ES-I3 (cell line): ENCODE data around the gene SEMA4G.
A peak's percentile ranks its signal among the peaks of the same experiment; 100 is the strongest.

Experiments used
- H3K36me3 ChIP-seq: 2 replicates; pipeline ENCODE4 v1.6.1; 2013; ENCODE audit warnings: mild to moderate bottlenecking, low read length, control low read depth, moderate library complexity; ENCODE audit not compliant: insufficient read depth
- H3K4me1 ChIP-seq: 2 replicates; pipeline ENCODE4 v1.6.1; 2013; ENCODE audit warnings: mild to moderate bottlenecking, control low read depth, low read length; ENCODE audit not compliant: insufficient read depth
- H3K9ac ChIP-seq: 2 replicates; pipeline ENCODE4 v1.6.1; 2013; ENCODE audit warnings: low read depth, mild to moderate bottlenecking, low read length, moderate library complexity
- H3K9me3 ChIP-seq: 2 replicates; pipeline ENCODE4 v1.6.1; 2013; ENCODE audit warnings: mild to moderate bottlenecking, low read length, moderate library complexity; ENCODE audit not compliant: control insufficient read depth, insufficient read depth

SEMA4G gene

DNA sequence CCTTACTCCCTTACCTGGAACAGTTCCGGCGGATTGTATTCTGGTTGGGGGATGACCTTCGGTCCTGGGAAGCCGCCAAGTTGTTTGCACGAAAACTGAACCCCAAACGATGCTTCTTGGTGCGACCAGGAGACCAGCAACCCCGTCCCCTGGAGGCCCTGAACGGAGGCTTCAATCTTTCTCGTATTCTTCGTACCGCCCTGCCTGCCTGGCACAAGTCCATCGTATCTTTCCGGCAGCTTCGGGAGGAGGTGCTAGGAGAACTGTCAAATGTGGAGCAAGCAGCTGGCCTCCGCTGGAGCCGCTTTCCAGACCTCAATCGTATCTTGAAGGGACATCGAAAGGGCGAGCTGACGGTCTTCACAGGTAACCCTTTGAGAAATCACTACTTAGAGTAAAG is 19.8 kb downstream of the SEMA4G start:
- Histone ChIP-seq H3K9me3 (no peaks in the 10 kb centered on the region), H3K4me1 (peaks cover 5% of the 10 kb centered on the region; the same call in 1 of the 2 replicates), H3K36me3 (peaks cover 28% of the 10 kb centered on the region), H3K9ac (no peak overlapping the region)

DNA sequence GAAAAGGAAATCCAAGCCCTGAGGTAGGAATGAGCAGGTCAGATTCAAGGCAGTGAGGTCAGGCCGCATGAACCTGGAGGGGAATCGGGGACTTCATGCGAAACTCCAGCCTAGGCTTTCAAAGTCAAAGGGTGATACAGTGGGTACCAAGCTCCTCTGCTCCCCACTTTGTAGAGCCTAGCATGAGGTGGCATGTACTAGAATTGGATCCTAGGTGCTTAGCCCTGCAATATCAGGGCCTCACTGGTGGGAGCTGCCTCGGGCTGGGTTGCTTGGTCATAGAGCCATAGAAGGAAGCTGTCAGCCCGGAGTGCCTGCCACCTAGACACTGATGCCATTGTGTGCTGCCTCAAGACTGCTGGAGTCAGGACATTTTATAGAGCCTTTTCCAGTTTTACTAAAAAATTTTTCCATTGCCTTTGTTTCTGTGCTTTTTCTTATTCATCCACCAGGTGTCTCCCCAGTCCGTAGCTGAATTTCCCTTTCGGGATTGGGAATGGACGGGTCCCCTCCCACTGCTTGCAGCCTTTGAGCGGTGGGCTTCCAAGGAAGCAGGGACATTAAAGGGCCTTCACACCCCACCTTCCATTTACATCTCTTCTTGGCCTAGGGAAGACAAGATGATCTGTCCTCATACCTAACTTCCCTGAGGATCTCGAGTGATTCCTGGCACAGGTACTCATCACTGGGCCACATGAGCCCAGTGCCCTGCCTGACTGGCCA is 24.8 kb downstream of the SEMA4G start:
- H3K4me1 ChIP-seq: peaks cover 9% of the 10 kb centered on the region; the same call in 1 of the 2 replicates
- H3K9me3 ChIP-seq: no peaks in the 10 kb centered on the region
- peaks cover 29% of the 10 kb centered on the region for H3K36me3 ChIP-seq
- no peak overlapping the region for H3K9ac ChIP-seq

DNA sequence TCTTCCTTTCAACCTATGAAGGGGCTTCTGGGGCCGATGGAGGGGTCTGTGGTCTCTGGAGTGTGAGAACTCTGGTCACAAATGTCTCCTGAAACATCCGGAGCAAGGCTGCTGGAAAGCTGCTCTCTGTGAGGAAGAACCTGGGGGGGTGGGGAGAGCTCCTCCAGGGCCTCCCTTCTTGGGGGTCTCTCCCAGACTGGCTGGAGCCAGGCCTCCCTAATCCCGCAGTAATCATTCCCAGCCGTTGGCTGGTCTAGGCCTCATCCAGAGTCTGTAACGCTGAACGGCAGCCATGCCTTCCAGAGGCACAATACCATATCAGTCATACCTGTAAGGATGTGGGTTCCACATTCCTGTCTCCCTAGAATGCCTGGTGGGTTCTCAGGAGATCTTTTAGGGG is 25.9 kb downstream of the SEMA4G start:
- H3K9ac ChIP-seq: no peak overlapping the region
- H3K4me1 ChIP-seq: peaks cover 9% of the 10 kb centered on the region; the same call in 1 of the 2 replicates
- H3K9me3 ChIP-seq: no peaks in the 10 kb centered on the region
- peaks cover 22% of the 10 kb centered on the region for H3K36me3 ChIP-seq

DNA sequence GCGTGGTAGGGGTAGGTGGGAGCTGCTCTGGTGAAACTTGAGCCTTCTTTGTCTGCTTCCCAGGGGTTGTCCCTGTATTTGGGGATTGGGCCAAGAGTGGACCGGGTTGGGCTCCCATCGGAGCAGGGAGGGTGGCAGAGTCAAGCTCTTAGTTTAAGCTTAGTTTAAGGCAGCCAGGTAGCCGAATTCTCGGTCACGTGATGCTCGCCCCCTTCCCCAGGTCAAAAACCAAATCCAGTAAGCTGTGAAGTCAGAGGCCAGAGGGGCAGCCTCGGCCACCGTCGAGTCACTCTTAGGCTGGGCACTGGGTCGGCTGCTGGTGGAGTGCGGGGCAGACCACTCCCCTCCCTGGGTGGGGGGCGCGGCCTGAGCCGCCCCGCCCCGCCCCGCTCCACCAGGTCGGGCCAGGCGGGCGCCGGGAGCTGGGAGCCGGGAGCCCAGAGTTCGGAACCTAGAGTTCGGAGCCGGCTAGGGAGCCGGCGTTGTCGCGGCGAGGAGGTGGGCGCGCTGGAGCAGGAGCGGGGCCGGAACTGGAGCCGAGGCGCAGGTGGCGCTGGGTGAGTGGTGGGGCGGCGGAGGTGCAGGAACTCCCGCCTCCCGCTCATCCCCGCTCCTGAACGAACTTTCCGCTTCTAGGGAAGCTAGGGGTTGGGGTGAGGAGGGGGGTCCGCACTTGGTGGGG is 27.5 kb downstream of the SEMA4G start:
- no peaks in the 10 kb centered on the region for H3K9me3 ChIP-seq
- H3K4me1 ChIP-seq: peaks cover 16% of the 10 kb centered on the region
- peak overlapping the region; percentile 66 for H3K9ac ChIP-seq
- H3K36me3 ChIP-seq: peaks cover 9% of the 10 kb centered on the region; the same call in 1 of the 2 replicates

DNA sequence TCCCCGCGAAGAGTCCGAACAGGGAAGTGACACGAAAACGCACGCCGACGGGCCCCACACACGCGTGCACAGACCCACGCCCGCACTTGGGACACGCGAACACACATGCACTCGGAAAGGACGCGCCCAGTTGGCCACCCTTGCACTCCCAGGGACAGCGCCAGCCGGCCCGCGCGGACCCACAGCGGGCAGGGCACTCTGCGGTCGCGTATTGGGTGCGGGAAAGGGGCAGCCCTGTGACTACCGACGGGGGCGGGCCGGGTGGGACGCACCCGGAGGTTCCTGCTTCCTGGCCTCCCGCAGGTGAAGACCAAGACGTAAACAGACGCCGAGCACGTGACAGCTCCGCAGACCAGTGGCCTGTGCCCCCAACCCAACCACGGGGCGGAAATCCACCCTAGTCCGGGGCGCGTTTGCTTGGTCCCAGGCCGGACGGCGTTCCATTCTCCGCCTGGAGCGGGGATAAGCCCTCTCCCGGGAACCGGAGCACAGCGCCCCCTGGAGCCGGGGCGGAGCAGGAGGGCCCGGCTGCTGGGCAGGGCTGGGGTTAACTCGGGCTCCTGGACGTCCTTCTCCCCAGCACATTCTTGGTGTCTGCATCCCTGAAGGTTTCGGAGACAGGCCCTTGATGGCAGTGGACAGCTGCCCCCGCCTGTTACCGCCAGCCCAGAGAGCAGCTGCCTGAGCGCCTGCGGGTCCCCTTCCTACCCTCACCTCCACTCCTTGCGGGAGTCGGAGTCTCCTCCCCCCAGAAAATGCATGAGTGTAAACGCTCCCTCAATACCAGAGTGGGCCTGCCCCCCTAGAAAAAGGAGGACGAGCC is 28.3 kb downstream of the SEMA4G start:
- Histone ChIP-seq H3K36me3 (peaks cover 9% of the 10 kb centered on the region; the same call in 1 of the 2 replicates), H3K9me3 (no peaks in the 10 kb centered on the region), H3K9ac (peak overlapping the region; percentile 66; the same call in 1 of the 2 replicates), H3K4me1 (peaks cover 16% of the 10 kb centered on the region)

DNA sequence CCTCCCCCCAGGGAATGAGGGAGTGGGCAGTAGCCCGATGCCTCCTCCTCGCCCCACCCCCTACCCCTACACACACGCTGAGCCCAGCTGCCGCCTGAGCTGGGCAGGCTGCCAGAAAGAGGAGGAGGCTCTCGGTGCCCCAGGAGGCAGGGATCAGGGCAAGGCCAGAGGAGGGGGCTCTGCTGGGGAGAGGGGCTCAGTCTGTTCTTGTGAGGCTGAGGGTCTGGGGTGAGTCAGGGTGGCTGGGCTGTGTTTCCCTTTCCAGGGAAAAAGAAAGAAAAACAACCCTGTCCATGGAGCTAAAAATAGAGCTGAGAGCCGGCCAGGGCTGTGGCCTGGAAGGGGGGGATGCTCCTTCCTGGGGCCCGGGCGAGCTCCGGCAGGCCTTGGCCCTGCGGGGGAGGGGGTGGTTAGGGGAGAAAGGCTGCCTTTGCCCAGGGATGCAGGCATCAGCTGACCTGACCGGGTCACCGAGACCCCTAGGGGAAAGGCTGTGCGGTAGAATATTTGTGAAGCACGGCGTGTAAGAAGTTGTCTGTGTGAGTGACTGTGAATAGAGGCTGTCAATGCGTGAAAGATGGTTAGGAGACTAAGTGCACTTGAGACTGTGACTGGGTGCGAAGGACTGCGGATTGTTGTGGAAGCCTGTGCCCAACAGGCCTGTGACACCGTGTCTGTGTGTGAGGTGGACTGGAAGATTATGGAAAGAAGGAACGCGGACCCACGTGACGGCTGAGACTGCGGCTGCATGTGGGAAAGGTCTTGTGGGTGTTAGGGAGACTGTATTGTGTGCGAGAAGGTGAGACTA is 29.1 kb downstream of the SEMA4G start:
- peaks cover 12% of the 10 kb centered on the region; the same call in 1 of the 2 replicates for H3K36me3 ChIP-seq
- no peaks in the 10 kb centered on the region for H3K9me3 ChIP-seq
- H3K4me1 ChIP-seq: peaks cover 16% of the 10 kb centered on the region
- peak overlapping the region; percentile 66 for H3K9ac ChIP-seq

DNA sequence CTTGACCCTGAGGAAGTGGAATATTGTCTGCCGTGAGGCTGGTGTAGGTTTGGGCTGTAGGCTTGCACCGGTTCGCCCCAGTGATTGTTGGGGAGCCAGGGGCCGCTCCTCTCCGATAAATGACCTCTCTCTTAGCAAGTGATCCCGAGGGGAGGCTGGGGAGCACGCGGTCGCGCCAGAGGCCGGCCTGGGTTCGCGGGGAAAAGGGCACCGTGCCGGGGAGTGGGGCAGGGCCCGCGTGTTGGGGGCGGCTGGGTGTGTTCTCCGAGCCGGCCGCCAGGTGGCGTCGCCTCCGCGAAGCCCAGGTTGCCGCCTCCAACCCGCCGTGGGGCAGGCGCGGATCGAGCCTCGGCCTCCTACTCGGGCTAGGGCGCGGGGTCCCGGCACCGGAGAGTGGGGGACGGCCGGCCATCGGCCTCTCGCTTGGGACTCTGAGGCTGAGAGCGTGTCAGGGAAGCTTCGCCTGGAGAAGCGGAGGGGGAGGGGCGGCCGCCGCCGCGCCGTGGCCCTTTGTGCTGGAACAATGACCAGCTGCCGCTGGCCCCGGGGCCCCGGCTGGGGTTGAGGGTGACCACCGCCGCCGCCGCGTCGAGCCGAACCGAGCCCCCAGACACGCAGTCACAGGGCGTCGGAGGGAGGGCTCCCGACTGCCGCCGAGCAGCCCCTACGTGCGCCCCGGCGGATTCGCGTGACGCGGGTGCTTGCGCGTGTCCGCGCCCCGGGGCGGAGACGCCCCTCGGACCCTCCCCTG is 29.9 kb downstream of the SEMA4G start:
- H3K9me3 ChIP-seq: no peaks in the 10 kb centered on the region
- peaks cover 5% of the 10 kb centered on the region; the same call in 1 of the 2 replicates for H3K36me3 ChIP-seq
- peaks cover 16% of the 10 kb centered on the region for H3K4me1 ChIP-seq
- peak overlapping the region; percentile 66 for H3K9ac ChIP-seq

DNA sequence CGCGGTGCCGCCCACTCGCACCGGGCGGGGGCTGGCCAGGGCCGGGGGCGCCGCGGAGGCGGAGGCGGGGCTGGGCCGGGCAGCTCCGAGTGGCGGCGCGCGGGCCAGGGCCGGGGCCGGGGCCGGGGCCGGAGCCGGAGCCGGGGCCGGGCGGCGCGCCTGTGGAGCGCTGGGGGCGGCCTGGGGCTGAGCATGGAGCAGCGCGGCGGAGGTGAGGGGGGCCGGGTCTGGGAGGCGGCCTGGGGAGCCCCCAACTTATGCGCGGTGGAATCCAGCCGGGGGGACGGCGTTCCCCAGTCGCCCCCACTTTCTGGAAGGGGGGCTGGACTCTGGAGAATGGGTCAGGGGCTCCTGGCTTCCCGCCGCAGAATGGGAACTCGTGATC is 30.4 kb downstream of the SEMA4G start, which contains the start of gene LZTS2:
Gene LZTS2, plus strand, starts transcription at position 67 of the 385 bp plus-strand sequence. CDS start 2,731 bp downstream, outside the sequence.
- H3K4me1 ChIP-seq: peaks cover 12% of the 10 kb centered on the region
- peaks cover 5% of the 10 kb centered on the region; the same call in 1 of the 2 replicates for H3K36me3 ChIP-seq
- peak within 1 kb of the TSS; percentile 66 for H3K9ac ChIP-seq
- H3K9me3 ChIP-seq: no peaks in the 10 kb centered on the region

DNA sequence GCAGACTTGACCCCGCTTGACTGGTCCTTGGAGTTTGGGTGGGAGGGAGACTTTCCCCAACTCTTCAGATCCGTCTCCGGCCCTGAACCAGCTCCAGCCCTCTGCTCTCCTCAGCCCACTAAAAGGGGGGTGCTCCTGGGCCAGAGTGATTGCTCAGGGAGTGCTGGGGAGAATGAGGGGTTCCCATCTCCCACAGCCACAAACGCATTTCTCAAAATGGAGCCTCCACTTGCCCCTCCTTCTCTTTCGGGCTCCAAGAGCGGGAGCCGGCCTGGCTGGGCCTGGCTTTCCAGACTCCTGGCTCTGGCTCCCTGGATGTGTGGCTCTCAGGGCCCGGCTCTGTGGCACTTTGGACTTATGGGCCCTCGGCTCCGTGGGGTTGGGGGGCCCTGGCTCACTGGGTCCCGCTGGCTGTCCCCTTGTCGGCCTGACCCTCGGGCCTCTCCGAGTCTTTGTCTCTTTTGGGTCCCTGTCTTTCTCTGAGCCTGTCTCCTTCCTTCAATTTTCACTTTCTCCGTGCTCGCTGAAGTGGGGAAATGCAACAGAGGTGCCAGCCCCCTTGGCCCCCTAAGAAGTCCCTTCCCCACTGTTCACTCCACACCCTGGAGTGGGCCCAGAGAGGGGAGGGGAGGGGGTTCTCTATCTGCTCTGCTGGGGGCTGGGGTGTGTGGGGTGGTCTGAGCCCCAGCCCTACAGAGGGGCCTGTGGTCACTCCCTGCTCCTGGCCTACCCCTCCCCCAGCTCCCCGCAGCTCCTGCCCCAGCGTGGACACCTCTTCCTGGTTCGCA is 31.0 kb downstream of the SEMA4G start:
- Histone ChIP-seq H3K9ac (peak overlapping the region; percentile 66), H3K4me1 (peaks cover 11% of the 10 kb centered on the region), H3K36me3 (peaks cover 5% of the 10 kb centered on the region; the same call in 1 of the 2 replicates), H3K9me3 (no peaks in the 10 kb centered on the region)

DNA sequence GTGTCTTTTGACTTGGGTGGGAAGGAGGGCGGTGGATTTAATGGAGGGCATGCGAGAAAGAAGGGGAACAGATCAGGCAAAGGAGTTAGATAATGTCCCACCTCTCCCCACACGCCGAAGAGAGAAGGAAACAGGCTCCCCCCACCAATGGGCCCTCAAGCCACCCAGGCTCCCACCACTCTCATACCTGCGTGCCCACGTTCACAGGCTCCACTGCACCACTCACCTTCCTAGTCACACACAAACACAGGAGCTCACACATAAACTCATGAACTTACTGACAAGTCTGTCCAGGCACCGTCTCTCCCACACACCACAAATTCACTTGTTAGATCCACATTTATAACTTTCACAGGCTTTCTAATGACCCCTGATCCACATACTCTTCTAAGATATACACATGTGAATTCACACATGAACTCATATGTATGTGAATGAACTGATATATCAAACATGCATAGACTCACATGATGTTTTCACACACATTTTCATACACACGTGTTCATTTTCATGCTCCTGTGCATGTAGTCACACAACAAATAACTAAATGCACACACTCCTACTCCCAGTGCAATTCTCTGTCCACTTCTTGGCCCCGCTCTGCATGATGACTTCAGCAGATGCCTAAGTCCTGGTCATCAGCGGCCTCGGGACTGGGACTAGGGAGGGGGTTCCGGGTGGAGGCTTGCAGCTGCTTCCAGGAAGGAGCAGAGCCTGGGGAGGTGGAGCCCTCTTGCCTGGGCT is 31.8 kb downstream of the SEMA4G start:
- Histone ChIP-seq H3K9me3 (no peaks in the 10 kb centered on the region), H3K9ac (peak overlapping the region; percentile 66; the same call in 1 of the 2 replicates), H3K36me3 (peaks cover 6% of the 10 kb centered on the region; the same call in 1 of the 2 replicates), H3K4me1 (peaks cover 11% of the 10 kb centered on the region)

DNA sequence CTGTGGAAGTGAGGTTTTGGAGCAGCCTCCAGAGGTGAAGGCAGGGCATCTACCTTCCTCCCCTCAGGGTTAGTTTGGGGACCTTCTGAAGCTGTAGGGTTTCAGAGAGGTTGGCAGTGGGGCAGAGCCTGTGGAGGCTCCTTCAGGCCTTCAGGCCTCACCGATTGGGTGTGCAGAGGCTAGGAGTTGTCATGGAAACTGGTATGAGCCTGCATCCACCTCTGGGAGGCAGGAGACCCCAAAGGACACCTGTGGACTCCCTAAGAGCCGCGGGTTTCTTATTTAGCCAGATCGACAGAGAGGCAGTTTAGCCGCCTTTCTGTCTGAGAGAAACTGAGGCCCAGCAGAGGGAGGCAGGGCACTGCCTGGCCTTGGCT is 32.3 kb downstream of the SEMA4G start:
- Histone ChIP-seq H3K9me3 (no peaks in the 10 kb centered on the region), H3K36me3 (peaks cover 8% of the 10 kb centered on the region; the same call in 1 of the 2 replicates), H3K4me1 (peaks cover 7% of the 10 kb centered on the region), H3K9ac (no peak overlapping the region)

DNA sequence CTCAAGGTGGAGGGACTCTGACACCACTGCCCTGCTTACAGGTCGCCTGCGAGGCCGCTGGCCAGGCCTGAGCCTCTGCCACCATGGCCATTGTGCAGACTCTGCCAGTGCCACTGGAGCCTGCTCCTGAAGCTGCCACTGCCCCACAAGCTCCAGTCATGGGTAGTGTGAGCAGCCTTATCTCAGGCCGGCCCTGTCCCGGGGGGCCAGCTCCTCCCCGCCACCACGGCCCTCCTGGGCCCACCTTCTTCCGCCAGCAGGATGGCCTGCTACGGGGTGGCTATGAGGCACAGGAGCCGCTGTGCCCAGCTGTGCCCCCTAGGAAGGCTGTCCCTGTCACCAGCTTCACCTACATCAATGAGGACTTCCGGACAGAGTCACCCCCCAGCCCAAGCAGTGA is 33.2 kb downstream of the SEMA4G start:
- H3K36me3 ChIP-seq: peaks cover 8% of the 10 kb centered on the region; the same call in 1 of the 2 replicates
- peaks cover 7% of the 10 kb centered on the region for H3K4me1 ChIP-seq
- H3K9ac ChIP-seq: no peak overlapping the region
- no peaks in the 10 kb centered on the region for H3K9me3 ChIP-seq
